HepG2 (cell line): ENCODE results near the gene ZNF506. TPM values are rescaled to one million over a fixed set of nuclear protein-coding genes. Genes with fewer than 3 reads are reported as not detected.

Experiments used
- ATAC-seq: fragments of 200-7000 bp; cut with Tn5 transposase; 3 replicates; pipeline ENCODE4 v1.9.1; 2020; ENCODE audit warnings: mild to moderate bottlenecking, moderate library complexity
- BruUV-seq: library from RNA; stranded (reverse); fragments of 400-500 nt; replicated peaks from 2 replicates; lab custom pipeline; 2021; lab: Mats Ljungman, UMichigan
- CTCF ChIA-PET: fragments of 300-600 bp; formaldehyde crosslinking; extraction: SDS; loops from one replicate; lab custom pipeline; 2021; ENCODE audit warnings: low total read pairs, inconsistent platforms, low intra/inter-chr PET ratio; lab: Yijun Ruan, JAX
- POLR2A ChIA-PET: fragments of 350-600 bp; sonication (Branson Sonifier 250); formaldehyde crosslinking; loops from one replicate; lab custom pipeline; 2020; ENCODE audit warnings: antibody characterized with exemption, inconsistent platforms; lab: Yijun Ruan, JAX
- DNase-seq: peaks from one replicate; pipeline ENCODE4 v3.0.0-alpha.2; 2015; ENCODE audit warnings: low spot score
- FAIRE-seq: peaks from 3 replicates; lab custom pipeline; 2011; peaks lifted over from hg19 to GRCh38; lab: Jason Lieb, UNC
- H2AFZ ChIP-seq: one replicate; pipeline ENCODE4 v1.6.1; 2011; ENCODE audit warnings: low read length, inconsistent platforms
- H3K27ac ChIP-seq: fragments of 300-600 bp; 3 replicates; pipeline ENCODE4 v1.8.0; 2011; ENCODE audit warnings: mixed run types, mild to moderate bottlenecking, mixed read lengths, low read length, inconsistent platforms; ENCODE audit not compliant: insufficient read depth; ENCODE audit errors: extremely low read length
- H3K27me3 ChIP-seq, 2 experiments: fragments of 200-600 bp in 1 of 2; 2 replicates in 1 of 2; 3 replicates in 1 of 2; pipeline versions ENCODE4 v1.6.0 to v1.8.0; 2011; ENCODE audit warnings: low read length in 2 of 2, mild to moderate bottlenecking in 2 of 2, moderate library complexity in 2 of 2, inconsistent platforms in 1 of 2; ENCODE audit not compliant: insufficient read depth in 2 of 2, control insufficient read depth in 1 of 2
- H3K36me3 ChIP-seq, 2 experiments: fragments of 200-600 bp in 1 of 2; replicated peaks in 1 of 2; 2 replicates in 1 of 2; 3 replicates in 1 of 2; pipeline versions ENCODE4 v1.5.1 to v1.8.0; 2011; ENCODE audit warnings: low read length in 2 of 2, inconsistent platforms in 1 of 2; ENCODE audit not compliant: insufficient read depth in 2 of 2, control insufficient read depth in 1 of 2
- H3K4me1 ChIP-seq: 2 replicates; pipeline ENCODE4 v1.5.1; 2012; ENCODE audit warnings: low read length, inconsistent platforms; ENCODE audit not compliant: insufficient read depth
- H3K4me2 ChIP-seq: 2 replicates; pipeline ENCODE4 v1.6.0; 2011; ENCODE audit warnings: low read depth, low read length, inconsistent platforms
- H3K4me3 ChIP-seq, 3 experiments: fragments of 200-600 bp in 1 of 3; sonication (generic), shearing (Covaris generic) in 1 of 3; replicated peaks in 1 of 3; 2 replicates each; pipeline ENCODE4 v1.5.1; 2011 to 2016; ENCODE audit warnings: low read length in 3 of 3, inconsistent platforms in 2 of 3, low read depth in 2 of 3, mild to moderate bottlenecking in 2 of 3, control low read depth in 1 of 3, mixed read lengths in 1 of 3; ENCODE audit not compliant: insufficient read depth in 1 of 3
- H3K79me2 ChIP-seq: one replicate; pipeline ENCODE4 v1.6.1; 2011; ENCODE audit warnings: low read length, inconsistent platforms; ENCODE audit not compliant: insufficient read depth
- H3K9ac ChIP-seq: 2 replicates; pipeline ENCODE4 v1.6.0; 2011; ENCODE audit warnings: mild to moderate bottlenecking, low read depth, low read length, inconsistent platforms; ENCODE audit not compliant: insufficient read depth
- H3K9me3 ChIP-seq: 2 replicates; pipeline ENCODE4 v1.5.1; 2012; ENCODE audit warnings: mild to moderate bottlenecking, low read length
- H4K20me1 ChIP-seq: 2 replicates; pipeline ENCODE4 v1.6.0; 2011; ENCODE audit warnings: inconsistent platforms, mild to moderate bottlenecking, low read length, moderate library complexity; ENCODE audit not compliant: insufficient read depth
- CEBPB ChIP-seq: IDR thresholded peaks from 2 replicates; pipeline ENCODE4 v1.6.1; 2011; ENCODE audit warnings: low read depth, low read length, improper control_type of control experiment, borderline replicate concordance
- NAIF1 ChIP-seq: sonication (generic); formaldehyde crosslinking; IDR thresholded peaks from 2 replicates; pipeline ENCODE4 v1.5.0; 2020; ENCODE audit warnings: mild to moderate bottlenecking, missing genetic modification reagents, borderline replicate concordance
- NCOA1 ChIP-seq: sonication (generic); formaldehyde crosslinking; IDR thresholded peaks from 2 replicates; pipeline ENCODE4 v1.9.0; 2021; ENCODE audit warnings: missing genetic modification reagents
- PAF1 ChIP-seq: IDR thresholded peaks from 2 replicates; pipeline ENCODE4 v1.6.1; 2016; ENCODE audit warnings: missing genetic modification reagents, missing compliant biosample characterization
- RAD51 ChIP-seq: fragments of 450-650 bp; IDR thresholded peaks from 2 replicates; pipeline ENCODE4 v1.6.1; 2016; ENCODE audit warnings: borderline replicate concordance
- SNAI1 ChIP-seq: sonication (generic); formaldehyde crosslinking; IDR thresholded peaks from 2 replicates; pipeline ENCODE4 v1.5.0; 2020; ENCODE audit warnings: mild to moderate bottlenecking, missing genetic modification reagents, borderline replicate concordance
- ZBTB33 ChIP-seq: sonication (generic); formaldehyde crosslinking; IDR thresholded peaks from 2 replicates; pipeline ENCODE4 v1.4.0; 2020; ENCODE audit warnings: missing genetic modification reagents
- ZNF101 ChIP-seq: sonication (generic); formaldehyde crosslinking; IDR thresholded peaks from 2 replicates; pipeline ENCODE4 v1.4.0; 2020; ENCODE audit warnings: mild to moderate bottlenecking, low read depth, missing genetic modification reagents, borderline replicate concordance
- ZNF207 ChIP-seq: fragments of 450-650 bp; IDR thresholded peaks from 2 replicates; pipeline ENCODE4 v1.6.1; 2016; ENCODE audit warnings: antibody characterized with exemption, borderline replicate concordance
- ZNF274 ChIP-seq: sonication (generic); formaldehyde crosslinking; IDR thresholded peaks from 2 replicates; pipeline ENCODE4 v1.5.1; 2020; ENCODE audit warnings: mild to moderate bottlenecking, missing genetic modification reagents
- ZNF574 ChIP-seq: sonication (generic); formaldehyde crosslinking; IDR thresholded peaks from 2 replicates; pipeline ENCODE4 v1.4.0; 2020; ENCODE audit warnings: missing genetic modification reagents
- ZNF720 ChIP-seq: sonication (generic); formaldehyde crosslinking; IDR thresholded peaks from 2 replicates; pipeline ENCODE4 v1.4.0; 2020; ENCODE audit warnings: missing genetic modification reagents
- WGBS: methylation state at CpG from one replicate; pipeline ENCODE4 v1.1.6; 2017; ENCODE audit warnings: low lambda C conversion rate; 5-methylcytosine and 5-hydroxymethylcytosine counted together
- in situ Hi-C: cut with HindIII; loops from 2 replicates; pipeline ENCODE4 v1.10.0; 2017; ENCODE audit warnings: low pct_unique_long_range_greater_than_20kb; ENCODE audit not compliant: extremely low pct_ligation_motif_present
- intact Hi-C: fragments of 100-400 bp; cut with micrococcal nuclease; formaldehyde crosslinking; loops from one replicate; pipeline ENCODE4 v1.10.0; 2022; ENCODE audit not compliant: unreplicated experiment
- polyA plus RNA-seq, 8 experiments: library from polyadenylated mRNA; depleted of rRNA in 3 of 8; stranded (reverse) in 7 of 8; unstranded in 1 of 8; fragments of >200 nt; fragmentation: Illumina TruSeq in 4 of 8; extraction: Trizol in 4 of 8; gene quantifications; 2 replicates each; pipeline versions ENCODE4 v1.2.1 to v1.2.3, GENCODE V29; 2011 to 2016; ENCODE audit warnings: low read depth in 4 of 8, missing spikeins in 1 of 8, mixed read lengths in 1 of 8; ENCODE audit not compliant: insufficient read depth in 1 of 8
- total RNA-seq, 5 experiments: library from RNA; depleted of rRNA; stranded (reverse); fragments of >200 nt; fragmentation: Illumina TruSeq; extraction: Trizol; gene quantifications; 2 replicates each; pipeline ENCODE4 v1.2.3, GENCODE V29; 2016; ENCODE audit warnings: low read depth in 1 of 5
- TF ChIP-seq, protein P1 (sequence below): sonication (generic); formaldehyde crosslinking; IDR thresholded peaks from 2 replicates; pipeline ENCODE4 v1.9.0; 2022; ENCODE audit warnings: low read depth, missing genetic modification reagents

The ZNF506 gene
- total and polyA plus RNA-seq, 2 of the 13 experiments (the other 11 are each of a cell fraction or from before 2014, with no cell fraction given): not detected

DNA sequence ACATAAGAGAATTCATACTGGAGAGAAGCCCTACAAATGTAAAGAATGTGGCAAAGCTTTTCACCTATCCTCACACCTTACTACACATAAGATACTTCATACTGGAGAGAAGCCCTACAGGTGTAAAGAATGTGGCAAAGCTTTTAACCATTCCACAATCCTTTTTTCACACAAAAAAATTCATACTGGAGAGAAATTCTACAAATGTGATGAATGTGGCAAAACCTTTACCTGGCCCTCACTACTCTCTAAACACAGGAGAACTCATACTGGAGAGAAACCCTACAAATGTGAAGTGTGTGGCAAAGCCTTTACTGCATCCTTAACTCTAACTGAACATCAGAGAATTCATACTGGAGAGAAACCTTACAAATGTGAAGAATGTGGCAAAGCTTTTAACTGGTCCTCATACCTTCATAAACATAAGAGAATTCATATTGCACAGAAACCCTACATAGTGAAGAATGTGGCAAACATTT is 14.0 kb upstream of the ZNF506 start:
- Histone ChIP-seq H3K79me2 (no peaks in the 10 kb centered on the region), H3K27ac (no peak overlapping the region), H3K9ac (no peak overlapping the region), H3K36me3 (no peaks in the 10 kb centered on the region), H3K4me3 (no peak overlapping the region), H3K4me1 (no peaks in the 10 kb centered on the region), H3K27me3 (no peaks in the 10 kb centered on the region), H3K4me2 (no peak overlapping the region), H4K20me1 (no peaks in the 10 kb centered on the region), H2AFZ (no peak overlapping the region), H3K9me3 (peaks cover 79% of the 10 kb centered on the region)
- in situ Hi-C loops: no loop called here
- CTCF ChIA-PET: no interaction called here
- TF ChIP-seq ZNF207: no peak
- TF ChIP-seq ZNF720 (CRISPR knock-in tag): no peak
- peak; percentile 92; the same call in 1 of the 2 replicates for TF ChIP-seq ZNF274 (CRISPR knock-in tag)
- no peak for TF ChIP-seq SNAI1 (CRISPR knock-in tag)
- TF ChIP-seq, protein P1, sequence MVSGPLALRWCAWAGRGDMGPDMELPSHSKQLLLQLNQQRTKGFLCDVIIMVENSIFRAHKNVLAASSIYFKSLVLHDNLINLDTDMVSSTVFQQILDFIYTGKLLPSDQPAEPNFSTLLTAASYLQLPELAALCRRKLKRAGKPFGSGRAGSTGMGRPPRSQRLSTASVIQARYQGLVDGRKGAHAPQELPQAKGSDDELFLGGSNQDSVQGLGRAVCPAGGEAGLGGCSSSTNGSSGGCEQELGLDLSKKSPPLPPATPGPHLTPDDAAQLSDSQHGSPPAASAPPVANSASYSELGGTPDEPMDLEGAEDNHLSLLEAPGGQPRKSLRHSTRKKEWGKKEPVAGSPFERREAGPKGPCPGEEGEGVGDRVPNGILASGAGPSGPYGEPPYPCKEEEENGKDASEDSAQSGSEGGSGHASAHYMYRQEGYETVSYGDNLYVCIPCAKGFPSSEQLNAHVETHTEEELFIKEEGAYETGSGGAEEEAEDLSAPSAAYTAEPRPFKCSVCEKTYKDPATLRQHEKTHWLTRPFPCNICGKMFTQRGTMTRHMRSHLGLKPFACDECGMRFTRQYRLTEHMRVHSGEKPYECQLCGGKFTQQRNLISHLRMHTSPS: no peak
- FAIRE-seq (no peak), DNase-seq (no peak), ATAC-seq (no peak)
- intact Hi-C loops: no loop called here
- POLR2A ChIA-PET: no interaction called here
- no TSS peak for BruUV-seq

DNA sequence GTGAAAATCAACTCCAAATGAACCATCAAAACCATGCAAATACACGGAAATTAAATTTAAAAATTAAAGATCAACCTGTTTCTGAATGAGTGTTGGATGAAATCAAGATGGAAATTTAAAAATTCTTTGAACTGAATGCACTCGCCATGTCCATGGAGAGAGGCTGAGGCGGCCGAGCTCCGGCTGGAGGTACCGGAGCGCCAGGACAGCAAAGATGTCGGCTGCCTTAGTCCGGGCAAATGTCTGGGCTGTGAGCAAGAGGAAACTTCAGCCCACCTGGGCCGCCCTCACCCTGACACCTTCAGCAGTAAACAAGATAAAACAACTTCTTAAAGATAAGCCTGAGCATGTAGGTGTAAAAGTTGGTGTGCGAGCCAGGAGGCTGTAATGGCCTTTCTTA is 5.3 kb upstream of the ZNF506 start:
- no peaks in the 10 kb centered on the region for H3K36me3 ChIP-seq
- H3K79me2 ChIP-seq: no peaks in the 10 kb centered on the region
- WGBS: 63% methylated on average over 11 of the region's 11 CpGs
- no peak overlapping the region for H3K27ac ChIP-seq
- BruUV-seq: no TSS peak
- H3K4me3 ChIP-seq: no peak overlapping the region
- no peak overlapping the region for H3K4me2 ChIP-seq
- H3K9ac ChIP-seq: no peak overlapping the region
- ChIA-PET CTCF (no interaction called here), POLR2A (no interaction called here)
- DNase-seq (no peak), ATAC-seq (no peak), FAIRE-seq (no peak)
- no peaks in the 10 kb centered on the region for H3K4me1 ChIP-seq
- no peaks in the 10 kb centered on the region for H3K27me3 ChIP-seq
- in situ Hi-C loops (no loop called here), intact Hi-C loops (no loop called here)
- no peak overlapping the region for H2AFZ ChIP-seq
- peaks cover 90% of the 10 kb centered on the region for H3K9me3 ChIP-seq
- H4K20me1 ChIP-seq: no peaks in the 10 kb centered on the region
- TF ChIP-seq NAIF1 (CRISPR knock-in tag) (no peak), ZNF574 (CRISPR knock-in tag) (no peak), CEBPB (no peak), ZBTB33 (no peak), NCOA1 (no peak), ZNF101 (CRISPR knock-in tag) (no peak), PAF1 (CRISPR knock-in tag) (no peak), RAD51 (no peak)
